EL (cell line): Measurements from ENCODE around the gene OR7G3.

ENCODE experiments used
- DNase-seq: peaks from one replicate; pipeline ENCODE4 v3.0.0-alpha.2; 2016

Gene OR7G3

GRCh38 chr19:9126900-9127405, at the start of gene OR7G3:
TSS of gene OR7G3 (minus strand) at chr19:9126950. CDS start at chr19:9126950, 0 bp downstream.
- DNase-seq, result no peak

DNA sequence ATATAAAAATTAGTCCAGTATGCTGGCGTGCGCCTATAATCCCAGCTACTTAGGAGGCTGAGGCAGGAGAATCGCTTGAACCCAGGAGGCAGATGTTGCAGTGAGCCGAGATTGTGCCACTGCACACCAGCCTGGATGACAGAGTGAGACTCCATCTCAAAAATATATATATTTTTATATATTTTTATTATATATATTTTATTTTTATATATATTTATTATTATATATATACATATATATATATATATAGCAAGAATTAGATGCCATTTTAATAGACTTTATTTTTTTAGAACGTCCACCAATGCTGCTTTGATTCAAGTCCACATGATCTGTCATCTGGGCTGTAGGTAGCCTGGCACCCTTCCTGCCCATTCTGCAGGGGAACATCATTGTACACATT, 48.6 kb upstream of the OR7G3 start:
- DNase-seq, result no peak

DNA sequence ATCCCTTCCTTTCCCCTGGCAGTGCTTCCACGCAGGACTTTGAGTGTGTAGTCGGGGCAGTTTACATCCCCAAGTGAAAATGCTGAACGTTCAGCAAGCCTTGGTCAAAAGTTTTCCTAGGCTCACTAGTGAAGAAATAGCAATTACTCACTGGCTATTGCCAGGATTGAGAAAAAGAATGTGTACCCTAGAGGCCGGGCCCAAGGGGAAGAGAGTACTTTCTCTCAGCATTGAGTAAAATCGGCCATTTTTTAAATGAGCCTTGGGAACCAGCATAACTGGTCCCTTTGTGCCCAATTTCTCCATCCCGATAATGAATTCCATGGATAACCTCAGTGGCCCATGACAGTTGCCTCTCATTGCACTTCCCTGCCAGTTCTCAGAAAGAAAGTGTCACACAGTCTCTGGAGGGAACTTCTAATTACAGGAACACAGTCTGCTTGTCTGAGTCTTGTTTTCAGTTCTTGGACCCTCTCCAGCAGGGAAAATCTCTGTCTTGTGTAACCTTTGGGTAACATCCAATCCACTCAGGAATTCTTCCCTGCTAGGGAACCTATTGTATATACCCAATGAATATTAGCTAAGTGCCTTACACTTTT, 44.7 kb upstream of the OR7G3 start:
- no peak for DNase-seq

- DNase-seq, result no peak
These were observed 40.1 kb upstream of the OR7G3 start for GRCh38 chr19:9166846-9167245.

DNA sequence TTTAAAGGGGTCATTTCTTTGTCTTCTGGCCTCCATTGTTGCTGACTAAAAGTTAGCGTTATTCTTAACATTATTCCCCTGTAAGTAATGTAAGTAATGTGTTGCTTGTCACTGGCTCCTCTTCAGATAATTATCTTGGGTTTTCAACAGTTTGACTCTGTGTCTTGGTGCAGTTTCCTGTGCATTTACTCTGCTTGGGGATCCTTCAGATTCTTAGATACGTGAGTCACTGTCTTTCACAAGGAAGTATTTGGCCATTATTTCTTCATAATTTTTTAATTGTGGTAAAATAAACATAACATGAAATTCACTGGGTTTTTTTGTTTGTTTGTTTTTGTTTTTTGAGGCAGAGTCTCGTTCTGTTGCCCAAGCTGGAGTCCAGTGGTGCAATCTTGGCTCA, 38.5 kb upstream of the OR7G3 start:
- DNase-seq, result peak; percentile 37

DNA sequence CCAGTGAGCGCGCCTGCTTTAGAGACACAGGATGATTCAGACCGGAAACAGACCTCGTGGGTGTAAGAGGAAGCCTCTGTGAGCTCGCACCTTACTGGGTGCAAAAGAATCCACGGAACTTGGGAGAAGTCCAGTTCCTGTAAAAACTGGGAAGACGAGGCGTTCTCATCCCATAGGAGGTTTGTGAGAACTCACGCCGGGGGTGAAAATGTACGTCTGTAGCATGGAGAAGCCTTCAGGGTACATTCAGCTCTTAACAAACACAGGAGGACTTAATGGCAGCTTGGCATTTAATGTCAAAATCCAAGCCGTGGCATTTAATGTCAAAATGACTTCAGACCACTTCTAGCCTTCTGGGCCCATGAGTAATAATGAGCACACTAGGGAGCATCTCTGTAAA, 34.7 kb upstream of the OR7G3 start:
- no peak for DNase-seq

DNA sequence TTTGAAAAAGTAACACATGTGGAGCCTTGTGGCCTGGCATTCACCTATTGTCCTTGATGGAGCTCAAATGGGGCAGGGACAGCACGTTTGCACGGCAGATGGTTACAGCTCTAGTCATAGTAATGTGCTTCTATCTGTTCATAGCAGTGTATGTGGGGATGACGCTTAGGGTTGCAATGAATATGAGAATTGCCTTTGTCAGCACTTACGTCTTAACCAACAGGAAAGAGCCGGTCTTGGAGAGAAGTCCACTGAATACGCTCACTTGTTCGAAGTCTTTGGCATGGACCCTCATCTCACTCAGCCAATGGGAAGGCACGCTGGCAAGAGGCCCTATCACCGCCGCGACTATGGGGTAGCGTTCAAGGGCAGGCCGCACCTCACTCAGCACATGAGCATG, 33.1 kb upstream of the OR7G3 start:
- no peak for DNase-seq

DNA sequence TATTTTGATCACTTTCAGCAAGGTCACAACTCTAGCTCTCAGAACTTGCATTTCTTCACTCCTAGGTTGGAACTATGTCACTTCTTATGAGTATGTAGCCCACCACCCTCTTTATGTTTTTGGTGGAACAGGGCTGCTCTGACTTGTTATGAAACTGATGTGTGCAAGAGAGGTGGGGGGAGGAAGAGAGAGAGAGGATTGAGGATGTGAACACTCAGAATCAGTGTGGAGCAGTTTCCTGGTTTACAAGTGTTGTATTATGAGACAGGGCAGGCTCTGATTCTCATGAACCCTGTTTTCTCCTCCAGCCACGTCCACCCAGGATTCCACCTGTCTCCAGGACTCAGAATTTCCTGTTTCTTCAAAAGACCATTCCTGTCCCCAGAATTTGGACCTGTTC, 29.6 kb upstream of the OR7G3 start:
- no peak for DNase-seq

DNA sequence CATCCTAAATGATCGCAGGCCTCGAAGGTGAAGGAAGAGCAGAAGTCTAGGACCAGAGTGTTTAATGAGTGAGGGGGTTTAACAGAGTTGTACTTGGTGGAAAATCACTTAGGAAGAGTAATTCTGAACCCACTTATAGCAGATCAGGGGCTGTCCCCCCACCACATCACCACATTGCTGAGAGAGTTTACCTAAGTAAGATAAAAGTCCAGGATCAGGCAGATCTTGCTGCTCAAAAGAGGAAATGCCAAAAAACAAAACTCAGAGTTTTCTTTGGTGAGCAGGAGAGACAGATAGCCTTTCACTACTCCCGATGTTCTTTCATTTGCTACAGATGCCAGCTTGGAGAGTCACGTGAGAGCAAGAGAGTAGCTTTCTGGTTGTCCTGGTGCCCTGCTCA, 28.8 kb upstream of the OR7G3 start:
- DNase-seq, result no peak

- no peak for DNase-seq
These were observed 24.6 kb upstream of the OR7G3 start for GRCh38 chr19:9151367-9151766.

DNA sequence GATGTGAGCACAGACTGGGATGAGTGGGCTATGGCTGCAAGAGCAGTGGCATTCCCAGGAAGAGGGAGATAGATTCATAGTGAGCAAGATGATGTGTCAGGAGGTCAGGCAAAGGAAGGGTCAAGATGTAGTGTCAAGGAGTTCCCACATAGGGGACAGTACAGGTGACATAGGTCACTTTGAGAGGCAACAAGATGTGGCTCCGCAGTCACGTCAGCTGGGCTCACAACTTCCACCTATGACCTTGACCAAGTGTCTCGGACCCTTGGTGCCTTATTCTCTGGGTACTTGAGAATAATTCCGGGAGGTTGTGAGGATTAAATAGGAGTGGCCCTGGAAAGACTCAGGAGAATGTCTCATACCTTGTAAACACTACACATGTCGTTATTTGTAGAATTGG, 23.9 kb upstream of the OR7G3 start:
- no peak for DNase-seq

- DNase-seq, result no peak
These were observed 23.2 kb upstream of the OR7G3 start for GRCh38 chr19:9149997-9150396.

GRCh38 chr19:9148697-9149096, 21.9 kb upstream of the OR7G3 start:
- no peak for DNase-seq

GRCh38 chr19:9146882-9147281, 20.1 kb upstream of the OR7G3 start:
- no peak for DNase-seq

GRCh38 chr19:9144920-9145319, 18.2 kb upstream of the OR7G3 start:
- no peak for DNase-seq

- peak; percentile 94 for DNase-seq
These were observed 13.6 kb upstream of the OR7G3 start, which contains the start of gene ZNF317 for GRCh38 chr19:9140159-9140874. TSS of gene ZNF317 (plus strand) at chr19:9140397. CDS start at chr19:9156017, 15,620 bp downstream.

DNA sequence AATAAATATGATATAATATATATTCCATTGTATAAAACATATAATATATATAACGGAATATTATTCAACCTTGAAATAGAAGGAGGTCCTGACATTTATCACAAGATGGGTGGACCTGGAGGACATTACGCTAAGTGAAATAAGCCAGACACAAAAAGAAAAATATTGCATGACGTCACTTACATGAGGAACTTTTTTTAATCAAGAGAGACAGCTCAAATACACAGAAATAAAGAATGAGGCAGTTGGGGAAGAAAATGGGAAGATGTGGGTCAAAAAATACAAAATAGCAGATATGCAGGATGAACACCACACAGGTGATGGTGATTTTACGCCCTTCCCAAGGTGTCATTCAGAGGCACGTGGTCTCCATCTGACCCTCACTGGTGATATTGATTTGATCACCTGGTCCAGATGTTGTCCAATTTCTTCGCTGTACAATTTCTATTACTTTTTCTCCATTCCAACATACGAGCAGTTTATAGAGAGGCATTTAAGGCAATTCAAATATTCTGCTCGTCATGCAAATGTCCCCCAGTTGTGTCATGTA, 12.9 kb upstream of the OR7G3 start:
- DNase-seq, result no peak

DNA sequence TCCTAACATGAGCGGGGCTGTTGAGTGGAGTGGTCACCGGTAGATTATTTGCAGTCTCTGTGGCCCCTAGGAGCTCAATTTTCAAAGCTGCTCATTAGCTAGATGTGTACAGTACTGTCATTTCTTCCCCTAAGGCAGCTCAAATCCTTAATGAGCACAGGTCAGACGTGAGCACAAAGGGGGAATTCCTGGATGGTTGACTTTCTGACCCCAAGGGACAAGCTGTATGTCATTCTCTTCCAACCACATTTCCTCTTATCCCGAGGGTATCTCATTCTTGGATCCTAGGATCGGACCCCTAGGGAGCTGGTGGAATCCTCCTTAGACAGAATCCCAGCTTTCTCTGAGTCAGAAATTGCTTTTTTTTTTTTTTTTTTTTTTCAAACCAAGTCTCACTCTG, 5.7 kb upstream of the OR7G3 start:
- DNase-seq, result peak; percentile 14

DNA sequence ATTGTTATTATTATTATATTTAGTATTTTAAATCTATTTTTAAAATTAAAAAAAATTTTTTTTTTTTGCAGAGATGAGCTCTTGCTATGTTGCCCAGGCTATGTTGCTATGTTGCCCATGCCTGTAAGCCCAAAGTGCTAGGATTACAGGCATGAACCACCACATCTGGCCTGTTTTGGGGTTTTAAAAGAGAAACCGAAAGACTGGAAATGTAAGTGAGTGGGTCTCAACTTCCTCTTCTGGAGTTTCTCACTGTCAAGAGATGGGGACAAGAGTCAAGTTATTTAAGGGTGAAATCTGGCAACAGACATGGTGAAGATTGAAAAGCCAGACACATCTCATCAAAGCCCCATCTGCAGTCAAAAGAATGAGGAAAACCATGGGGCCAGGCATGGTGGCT, 4.2 kb upstream of the OR7G3 start:
- no peak for DNase-seq

- peak; percentile 71 for DNase-seq
These were observed 1.4 kb upstream of the OR7G3 start for GRCh38 chr19:9128171-9128570.

DNA sequence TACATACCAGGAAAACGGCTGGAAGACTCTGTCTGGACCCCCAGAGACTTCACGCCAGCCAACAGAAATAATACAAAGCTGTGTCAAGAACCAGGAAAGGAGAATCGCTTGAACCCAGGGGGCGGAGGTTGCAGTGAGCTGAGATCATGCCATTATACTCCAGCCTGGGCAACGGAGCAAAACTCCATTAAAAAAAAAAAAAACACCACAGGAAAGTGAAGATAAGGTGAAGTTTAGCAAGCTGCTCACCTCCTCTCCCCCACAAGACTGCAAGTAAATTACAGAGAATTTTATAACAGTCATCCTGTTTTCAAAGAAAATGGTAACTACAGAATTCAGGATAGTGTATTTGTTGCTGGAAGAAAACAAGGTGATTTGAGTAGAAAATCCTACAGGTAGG, 10.2 kb downstream of the OR7G3 start:
- DNase-seq, result no peak

- no peak for DNase-seq
These were observed 11.4 kb downstream of the OR7G3 start, which contains the start of gene OR7G1 for GRCh38 chr19:9115307-9115813. TSS of gene OR7G1 (minus strand) at chr19:9115763. CDS start at chr19:9115763, 0 bp downstream.

DNA sequence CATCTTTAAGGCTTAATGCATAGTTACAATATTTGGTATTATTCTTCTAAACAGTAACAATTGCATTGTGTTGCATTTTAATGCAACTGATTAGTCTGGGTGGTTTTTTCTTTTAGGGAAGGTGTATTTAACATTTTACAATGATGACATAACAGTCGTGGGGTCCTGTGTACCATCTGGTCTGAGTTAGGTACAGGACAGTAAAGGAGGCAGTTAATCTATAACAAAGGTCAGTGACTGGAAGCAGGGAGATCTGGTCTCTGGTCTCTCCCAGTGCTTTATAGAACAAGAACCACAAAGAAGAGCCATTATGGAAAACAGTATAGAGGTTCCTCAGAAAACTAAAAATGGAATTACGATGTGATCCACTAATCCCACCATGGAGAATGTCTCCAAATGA, 16.8 kb downstream of the OR7G3 start:
- no peak for DNase-seq

GRCh38 chr19:9107375-9107774, 19.4 kb downstream of the OR7G3 start, which contains the start of gene OR7G2:
TSS of gene OR7G2 (minus strand) at chr19:9107475. CDS start at chr19:9103243, 4,232 bp downstream.
- DNase-seq, result no peak
